B cell (primary cell): Measurements from ENCODE around the gene SLC12A3. TPM values are rescaled to one million over a fixed set of nuclear protein-coding genes. Genes with fewer than 3 reads are reported as not detected.

Experiments
- ATAC-seq: fragments of 200-7000 bp; cut with Tn5 transposase; one replicate; pipeline ENCODE4 v1.10.0; 2021; ENCODE audit warnings: low read depth, mild to moderate bottlenecking, moderate number of reproducible peaks, moderate library complexity
- CTCF ChIA-PET: fragments of 350-600 bp; sonication (Branson Sonifier 250); formaldehyde crosslinking; loops from one replicate; lab custom pipeline; 2021; ENCODE audit warnings: antibody characterized with exemption, inconsistent platforms; lab: Charles Lee
- POLR2A ChIA-PET: fragments of 350-600 bp; sonication (Branson Sonifier 250); formaldehyde crosslinking; loops from one replicate; lab custom pipeline; 2021; ENCODE audit warnings: antibody characterized with exemption; lab: Charles Lee
- DNase-seq: peaks from one replicate; pipeline ENCODE4 v3.0.0; 2013
- H2AFZ ChIP-seq: 2 replicates; pipeline ENCODE4 v1.6.1; 2012; ENCODE audit warnings: mild to moderate bottlenecking, low read depth, low read length; ENCODE audit not compliant: insufficient read depth, poor library complexity, severe bottlenecking
- H3K27ac ChIP-seq, 2 donors: 1 replicate in 1 of 2; 2 replicates in 1 of 2; pipeline ENCODE4 v1.5.1; 2012 to 2013; ENCODE audit warnings: low read length in 2 of 2, mild to moderate bottlenecking in 2 of 2, moderate library complexity in 1 of 2
- H3K27me3 ChIP-seq, 4 experiments: fragments of 200-600 bp in 1 of 4; sonication (generic) in 1 of 4; replicated peaks in 1 of 4; 1 replicate in 2 of 4; 2 replicates in 2 of 4; pipeline versions ENCODE4 v1.6.1 to v1.7.0; 2013 to 2016; ENCODE audit warnings: low read length in 3 of 4, mild to moderate bottlenecking in 2 of 4, mixed read lengths in 1 of 4, moderate library complexity in 1 of 4; ENCODE audit not compliant: insufficient read depth in 4 of 4, control insufficient read depth in 3 of 4; ENCODE audit errors: control extremely low read depth in 1 of 4
- H3K36me3 ChIP-seq, 2 experiments: replicated peaks in 1 of 2; 1 replicate in 1 of 2; 2 replicates in 1 of 2; pipeline versions ENCODE4 v1.6.1 to v1.7.1; 2013; ENCODE audit warnings: low read length in 1 of 2; ENCODE audit not compliant: insufficient read depth in 2 of 2, control insufficient read depth in 1 of 2; ENCODE audit errors: control extremely low read depth in 1 of 2, extremely low read depth in 1 of 2
- H3K4me1 ChIP-seq, 2 donors: fragments of 200-600 bp in 1 of 2; sonication (generic) in 1 of 2; 1 replicate in 1 of 2; 2 replicates in 1 of 2; pipeline versions ENCODE4 v1.5.1 to v1.6.1; 2013 to 2017; ENCODE audit warnings: low read length in 2 of 2; ENCODE audit not compliant: control insufficient read depth in 2 of 2, insufficient read depth in 2 of 2
- H3K4me2 ChIP-seq: replicated peaks from 2 replicates; pipeline ENCODE3; 2012; ENCODE audit warnings: mild to moderate bottlenecking, low read depth, low read length; ENCODE audit not compliant: poor library complexity, severe bottlenecking
- H3K4me3 ChIP-seq, 5 experiments: fragments of 200-600 bp in 1 of 5; sonication (generic) in 1 of 5; 1 replicate in 3 of 5; 2 replicates in 2 of 5; pipeline versions ENCODE4 v1.5.1 to v1.7.0; 2011 to 2016; ENCODE audit warnings: low read length in 4 of 5, mild to moderate bottlenecking in 4 of 5, low read depth in 2 of 5, control low read depth in 1 of 5, moderate library complexity in 1 of 5; ENCODE audit not compliant: insufficient read depth in 1 of 5; ENCODE audit errors: control extremely low read depth in 1 of 5, extremely low read depth in 1 of 5
- H3K79me2 ChIP-seq: fragments of 200-600 bp; sonication (generic); one replicate; pipeline ENCODE4 v1.6.0; 2016; ENCODE audit warnings: low read length; ENCODE audit not compliant: control insufficient read depth, insufficient read depth
- H3K9ac ChIP-seq: fragments of 200-600 bp; sonication (generic); 2 replicates; pipeline ENCODE4 v1.6.1; 2017; ENCODE audit warnings: mild to moderate bottlenecking, low read length, moderate library complexity
- H3K9me3 ChIP-seq, 3 donors: one replicate each; pipeline versions ENCODE4 v1.6.1 to v1.7.1; 2013; ENCODE audit warnings: low read length in 2 of 3; ENCODE audit not compliant: control insufficient read depth in 2 of 3, insufficient read depth in 1 of 3; ENCODE audit errors: control extremely low read depth in 1 of 3
- H4K20me1 ChIP-seq: 2 replicates; pipeline ENCODE4 v1.6.0; 2012; ENCODE audit warnings: mild to moderate bottlenecking, low read length; ENCODE audit not compliant: insufficient read depth, control insufficient read depth, poor library complexity, severe bottlenecking
- H3K27ac Mint-ChIP-seq: one replicate; pipeline ENCODE4 v1.8.0; 2021; ENCODE audit warnings: mixed read lengths
- H3K27me3 Mint-ChIP-seq: one replicate; pipeline ENCODE4 v1.8.0; 2021; ENCODE audit warnings: mixed read lengths
- H3K4me1 Mint-ChIP-seq: one replicate; pipeline ENCODE4 v1.8.0; 2021; ENCODE audit warnings: mixed read lengths
- H3K4me3 Mint-ChIP-seq: one replicate; pipeline ENCODE4 v1.8.0; 2021; ENCODE audit warnings: mixed read lengths
- H3K9me3 Mint-ChIP-seq: one replicate; pipeline ENCODE4 v1.8.0; 2022; ENCODE audit warnings: mixed read lengths; ENCODE audit not compliant: insufficient read depth
- EZH2 ChIP-seq: IDR thresholded peaks from 2 replicates; pipeline ENCODE4 v1.6.1; 2012; ENCODE audit warnings: borderline replicate concordance, low read depth, mild to moderate bottlenecking, moderate library complexity, low read length; ENCODE audit not compliant: insufficient read depth, poor library complexity, severe bottlenecking
- WGBS: methylation state at CpG from one replicate; pipeline ENCODE4 v1.1.5; 2013; ENCODE audit warnings: missing lambda C conversion rate; ENCODE audit not compliant: insufficient coverage; 5-methylcytosine and 5-hydroxymethylcytosine counted together
- intact Hi-C: fragments of 100-400 bp; cut with micrococcal nuclease; formaldehyde crosslinking; loops from one replicate; pipeline ENCODE4 v1.10.0; 2022
- polyA plus RNA-seq: library from polyadenylated mRNA; depleted of rRNA; stranded (reverse); fragments of >200 nt; gene quantifications from 2 replicates; pipeline ENCODE4 v1.2.3, GENCODE V29; 2012
- small RNA-seq: library from RNA; depleted of rRNA; stranded (forward); fragments of <200 nt; gene quantifications from one replicate; pipeline ENCODE3, GENCODE V24; 2012; ENCODE audit warnings: low replicate concordance, low read depth; ENCODE audit not compliant: insufficient read length
- total RNA-seq, 2 donors: library from RNA; stranded (reverse); fragments of 120-200 nt in 1 of 2; gene quantifications; 1 replicate in 1 of 2; 2 replicates in 1 of 2; pipeline versions ENCODE4 v1.2.3 to v1.2.4, GENCODE V29; 2013 to 2022
- TF ChIP-seq, protein P1 (sequence below): fragments of 200-600 bp; IDR thresholded peaks from one replicate; pipeline ENCODE4 v1.8.0; 2022; ENCODE audit warnings: antibody characterized with exemption, mild to moderate bottlenecking

SLC12A3 gene
- total and polyA plus RNA-seq, 2 donors (not counting 1 experiment from before 2014, with no cell fraction given), result 1.3 to 4.9 TPM

DNA sequence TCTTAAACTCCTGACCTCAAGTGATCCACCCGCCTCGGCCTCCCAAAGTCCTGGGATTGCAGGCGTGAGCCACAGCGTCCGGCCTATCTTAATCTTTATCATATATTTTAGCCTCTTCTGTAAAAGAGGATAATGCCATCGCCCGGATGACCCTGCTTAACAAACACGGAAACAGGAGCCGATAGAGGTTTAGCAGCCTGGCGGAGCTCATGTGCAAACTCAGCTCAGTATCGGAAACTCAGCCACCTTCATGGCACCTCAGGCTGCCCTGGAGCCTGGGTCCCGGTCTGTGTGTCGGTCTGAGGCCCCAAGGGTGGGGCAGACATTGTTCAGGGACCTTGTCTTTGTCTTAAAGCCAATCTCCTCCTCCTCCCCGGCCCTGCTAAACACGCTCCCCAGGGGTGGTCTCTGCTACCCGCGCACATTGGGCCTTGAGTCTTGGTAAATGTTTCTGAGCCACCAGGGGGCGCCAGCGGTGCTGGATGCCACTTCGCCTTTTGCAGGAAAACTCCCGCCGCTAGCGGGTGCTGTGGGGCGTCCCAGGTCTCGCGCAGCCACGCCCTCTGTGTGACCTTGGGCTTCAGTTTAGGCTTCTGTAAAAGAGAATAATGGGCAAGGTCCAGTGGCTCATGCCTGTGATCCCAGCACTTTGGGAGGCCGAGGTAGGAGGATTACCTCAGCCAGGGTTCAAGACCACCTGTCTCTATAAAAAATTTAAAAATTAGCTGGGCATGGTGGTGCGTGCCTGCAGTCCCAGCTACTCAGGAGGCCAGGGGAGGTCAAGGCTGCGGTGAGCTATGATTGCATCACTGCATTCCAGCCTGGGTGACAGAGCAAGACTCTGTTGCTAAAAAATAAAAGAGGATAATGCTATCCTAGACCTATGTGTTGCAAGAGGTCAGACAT, 99.5 kb downstream of the SLC12A3 start:
- Histone ChIP-seq H3K27me3 (no peaks in the 10 kb centered on the region), H3K36me3 (no peaks in the 10 kb centered on the region), H2AFZ (peak overlapping the region; percentile 64), H3K9me3 (no peaks in the 10 kb centered on the region), H3K4me2 (peak overlapping the region; percentile 29), H3K79me2 (peaks cover 6% of the 10 kb centered on the region), H3K9ac (no peak overlapping the region), H4K20me1 (no peaks in the 10 kb centered on the region), H3K4me3 (no peak overlapping the region), H3K27ac (peak overlapping the region; percentile 4 to 20), H3K4me1 (peaks cover 17 to 22% of the 10 kb centered on the region in 2 donors)
- Mint-ChIP-seq H3K4me1 (peaks cover 23% of the 10 kb centered on the region), H3K4me3 (no peak overlapping the region), H3K9me3 (no peaks in the 10 kb centered on the region), H3K27me3 (no peaks in the 10 kb centered on the region), H3K27ac (peak overlapping the region; percentile 83)
- ChIA-PET CTCF (interaction anchor here (0.6 to 7.7 kb wide), 40 partner anchors 9 to 208 kb away, joined by 3 to 213 read pairs (median 5); partner anchors contain the start of genes CPNE2, NLRC5 and SLC12A3), POLR2A (interaction anchor here (0.8 to 4.1 kb wide), 6 partner anchors 13 to 81 kb away, joined by 3 to 24 read pairs (median 8); partner anchors contain the start of gene NLRC5)
- no peak for TF ChIP-seq EZH2
- TF ChIP-seq, protein P1, sequence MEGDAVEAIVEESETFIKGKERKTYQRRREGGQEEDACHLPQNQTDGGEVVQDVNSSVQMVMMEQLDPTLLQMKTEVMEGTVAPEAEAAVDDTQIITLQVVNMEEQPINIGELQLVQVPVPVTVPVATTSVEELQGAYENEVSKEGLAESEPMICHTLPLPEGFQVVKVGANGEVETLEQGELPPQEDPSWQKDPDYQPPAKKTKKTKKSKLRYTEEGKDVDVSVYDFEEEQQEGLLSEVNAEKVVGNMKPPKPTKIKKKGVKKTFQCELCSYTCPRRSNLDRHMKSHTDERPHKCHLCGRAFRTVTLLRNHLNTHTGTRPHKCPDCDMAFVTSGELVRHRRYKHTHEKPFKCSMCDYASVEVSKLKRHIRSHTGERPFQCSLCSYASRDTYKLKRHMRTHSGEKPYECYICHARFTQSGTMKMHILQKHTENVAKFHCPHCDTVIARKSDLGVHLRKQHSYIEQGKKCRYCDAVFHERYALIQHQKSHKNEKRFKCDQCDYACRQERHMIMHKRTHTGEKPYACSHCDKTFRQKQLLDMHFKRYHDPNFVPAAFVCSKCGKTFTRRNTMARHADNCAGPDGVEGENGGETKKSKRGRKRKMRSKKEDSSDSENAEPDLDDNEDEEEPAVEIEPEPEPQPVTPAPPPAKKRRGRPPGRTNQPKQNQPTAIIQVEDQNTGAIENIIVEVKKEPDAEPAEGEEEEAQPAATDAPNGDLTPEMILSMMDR, result peak; percentile 99
- intact Hi-C loops, result loop anchor here (1.0 to 5.0 kb wide), 7 partner anchors 10 to 204 kb away; partner anchors contain the start of gene NLRC5
- DNase-seq (peak; percentile 94), ATAC-seq (peak; percentile 92)
- WGBS, result 45% methylated on average over 28 of the region's 30 CpGs

Small RNAs within 50 kb of the gene (small RNA-seq; reads per million reads assigned to genes)
- gene MIR138-2, result 0.57 reads per million

Other genes starting within 250 kb of the SLC12A3 start
- not detected in 2 replicates for gene MT1E, start 239.4 kb upstream of the SLC12A3 start, total RNA-seq
- gene MT1E, start 239.4 kb upstream of the SLC12A3 start, polyA plus RNA-seq, result 0.32 and 3.1 TPM in 2 replicates
- not detected in 2 replicates for gene MT1M, start 232.5 kb upstream of the SLC12A3 start, total RNA-seq
- not detected in 2 replicates for gene MT1M, start 232.5 kb upstream of the SLC12A3 start, polyA plus RNA-seq
- not detected in 2 replicates for gene MT1A, start 226.5 kb upstream of the SLC12A3 start, total RNA-seq
- gene MT1A, start 226.5 kb upstream of the SLC12A3 start, polyA plus RNA-seq, result not detected in 2 replicates
- not detected in 2 replicates for gene MT1B, start 213.3 kb upstream of the SLC12A3 start, total RNA-seq
- not detected in 2 replicates for gene MT1B, start 213.3 kb upstream of the SLC12A3 start, polyA plus RNA-seq
- gene MT1F, start 207.2 kb upstream of the SLC12A3 start, total RNA-seq, result 4.3 and 7.6 TPM in 2 replicates
- gene MT1F, start 207.2 kb upstream of the SLC12A3 start, polyA plus RNA-seq, result 2.2 and 5.3 TPM in 2 replicates
- gene MT1G, start 197.1 kb upstream of the SLC12A3 start, total RNA-seq, result not detected in 2 replicates
- gene MT1G, start 197.1 kb upstream of the SLC12A3 start, polyA plus RNA-seq, result not detected in 2 replicates
- gene MT1H, start 195.4 kb upstream of the SLC12A3 start, total RNA-seq, result not detected in 2 replicates
- gene MT1H, start 195.4 kb upstream of the SLC12A3 start, polyA plus RNA-seq, result not detected in 2 replicates
- 13.0 and 17.2 TPM in 2 replicates for gene MT1X, start 182.7 kb upstream of the SLC12A3 start, total RNA-seq
- 8.0 and 9.1 TPM in 2 replicates for gene MT1X, start 182.7 kb upstream of the SLC12A3 start, polyA plus RNA-seq
- gene NUP93, start 135.1 kb upstream of the SLC12A3 start, total RNA-seq, result 64.6 and 67.1 TPM in 2 replicates
- gene NUP93, start 135.1 kb upstream of the SLC12A3 start, polyA plus RNA-seq, result 23.6 and 30.4 TPM in 2 replicates
- 1,041 and 1,046 TPM in 2 replicates for gene HERPUD1, start 66.9 kb downstream of the SLC12A3 start, total RNA-seq
- gene HERPUD1, start 66.9 kb downstream of the SLC12A3 start, polyA plus RNA-seq, result 273 and 504 TPM in 2 replicates
- 0.90 and 1.3 TPM in 2 replicates for gene CETP, start 96.7 kb downstream of the SLC12A3 start, total RNA-seq
- 0.18 and 0.48 TPM in 2 replicates for gene CETP, start 96.7 kb downstream of the SLC12A3 start, polyA plus RNA-seq
- 510 and 531 TPM in 2 replicates for gene NLRC5, start 124.3 kb downstream of the SLC12A3 start, total RNA-seq
- gene NLRC5, start 124.3 kb downstream of the SLC12A3 start, polyA plus RNA-seq, result 237 and 349 TPM in 2 replicates
- gene CPNE2, start 227.4 kb downstream of the SLC12A3 start, total RNA-seq, result 2.9 and 3.9 TPM in 2 replicates
- 1.5 and 1.7 TPM in 2 replicates for gene CPNE2, start 227.4 kb downstream of the SLC12A3 start, polyA plus RNA-seq